Upper lobe of left lung (tissue), 6 donors: ENCODE results near the gene DGCR2. TPM values are rescaled to one million over a fixed set of nuclear protein-coding genes. Genes with fewer than 3 reads are reported as not detected.

Experiments used
- ATAC-seq, 2 donors: fragments of 200-7000 bp; cut with Tn5 transposase; one replicate each; pipeline ENCODE4 v1.9.1; 2022; ENCODE audit warnings: mild to moderate bottlenecking in 2 of 2, moderate library complexity in 2 of 2; ENCODE audit not compliant: low FRiP score in 2 of 2
- DNase-seq, 2 donors: peaks; one replicate each; pipeline ENCODE4 v3.0.0-alpha.2; 2019 to 2020
- H3K27ac ChIP-seq, 4 donors: fragments of 200-600 bp; sonication (generic); one replicate each; pipeline ENCODE4 v1.5.1; 2016 to 2019
- H3K27me3 ChIP-seq, 4 donors: fragments of 200-600 bp; sonication (generic); one replicate each; pipeline ENCODE4 v1.5.1; 2017 to 2019
- H3K36me3 ChIP-seq, 4 donors: fragments of 200-600 bp; sonication (generic); one replicate each; pipeline ENCODE4 v1.5.1; 2016 to 2019
- H3K4me1 ChIP-seq, 4 donors: fragments of 200-600 bp; sonication (generic); one replicate each; pipeline ENCODE4 v1.5.1; 2018 to 2019
- H3K4me3 ChIP-seq, 4 donors: fragments of 200-600 bp; sonication (generic); one replicate each; pipeline ENCODE4 v1.5.1; 2017 to 2019; ENCODE audit warnings: mild to moderate bottlenecking in 2 of 4, moderate library complexity in 1 of 4
- H3K9me3 ChIP-seq, 4 donors: fragments of 200-600 bp; sonication (generic); one replicate each; pipeline ENCODE4 v1.5.1; 2018 to 2019
- CTCF ChIP-seq, 6 experiments: fragments of 450-650 bp in 4 of 6; fragments of 200-600 bp in 2 of 6; sonication (generic) in 2 of 6; IDR thresholded peaks; one replicate each; pipeline ENCODE4 v1.5.1; 2016 to 2019; ENCODE audit warnings: antibody characterized with exemption in 6 of 6
- EP300 ChIP-seq, 4 donors: sonication (generic); formaldehyde crosslinking; IDR thresholded peaks; one replicate each; pipeline ENCODE4 v1.5.1; 2017; ENCODE audit warnings: antibody characterized with exemption in 4 of 4, control low read depth in 2 of 4
- POLR2A ChIP-seq, 4 donors: fragments of 450-650 bp; IDR thresholded peaks; one replicate each; pipeline ENCODE4 v1.5.1; 2016 to 2017; ENCODE audit warnings: antibody characterized with exemption in 4 of 4, mild to moderate bottlenecking in 2 of 4
- POLR2AphosphoS5 ChIP-seq, 2 donors: sonication (generic); formaldehyde crosslinking; IDR thresholded peaks; one replicate each; pipeline ENCODE4 v1.5.1; 2017; ENCODE audit warnings: antibody characterized with exemption in 2 of 2
- WGBS, 2 donors: methylation state at CpG; one replicate each; pipeline ENCODE4 v1.1.5; 2017 to 2018; 5-methylcytosine and 5-hydroxymethylcytosine counted together
- total RNA-seq, 6 donors: library from RNA; depleted of rRNA in 4 of 6; stranded (reverse); fragments of >200 nt in 4 of 6; gene quantifications; one replicate each; pipeline versions ENCODE4 v1.1.0 to v1.2.1, GENCODE V29; 2016 to 2021
- donor health status: DM: no; HTN: no; CAD: no; lungs with moderate emphysema.
- donor health status: DM: no; HTN: yes; CAD: no; lungs with severe emphysema.

DGCR2 gene
- total RNA-seq, 6 donors from 2014 or later, result 65.9 to 101 (median 89.9) TPM

GRCh38 chr22:19126309-19127273 lies 4.4 kb upstream of the DGCR2 start:
- Histone ChIP-seq H3K27ac (no peak overlapping the region), H3K4me3 (no peak overlapping the region), H3K9me3 (no peaks in the 10 kb centered on the region), H3K4me1 (peaks cover 3 to 7% (median 6%) of the 10 kb centered on the region in 4 donors), H3K27me3 (no peaks in the 10 kb centered on the region), H3K36me3 (peaks cover 0 to 7% (median 3%) of the 10 kb centered on the region in 4 donors)
- 89 to 92% methylated on average over 16 to 19 of the region's 19 CpGs for WGBS, 2 donors
- DNase-seq (no peak), ATAC-seq (no peak)
- TF ChIP-seq CTCF (IDR thresholded peaks at IDR 0.05) (no peak), POLR2AphosphoS5 (IDR thresholded peaks at IDR 0.05) (no peak), EP300 (IDR thresholded peaks at IDR 0.05) (no peak), POLR2A (IDR thresholded peaks at IDR 0.05) (no peak)

- Histone ChIP-seq H3K27ac (no peak overlapping the region), H3K36me3 (no peaks in the 10 kb centered on the region), H3K9me3 (no peaks in the 10 kb centered on the region), H3K4me3 (no peak overlapping the region), H3K27me3 (no peaks in the 10 kb centered on the region), H3K4me1 (peaks cover 10 to 15% (median 13%) of the 10 kb centered on the region in 4 donors)
- no peak for DNase-seq
- no peak for ATAC-seq
- 79 to 84% methylated on average over 21 of the region's 21 CpGs for WGBS, 2 donors
- TF ChIP-seq POLR2AphosphoS5 (IDR thresholded peaks at IDR 0.05) (no peak), CTCF (IDR thresholded peaks at IDR 0.05) (no peak)
Observed at GRCh38 chr22:19125474-19126308, 3.5 kb upstream of the DGCR2 start.

GRCh38 chr22:19125011-19125410 lies 2.8 kb upstream of the DGCR2 start:
- WGBS, 2 donors, result 89 to 96% methylated on average over 8 to 11 of the region's 11 CpGs
- Histone ChIP-seq H3K4me1 (peaks cover 17 to 22% (median 20%) of the 10 kb centered on the region in 4 donors), H3K27me3 (no peaks in the 10 kb centered on the region), H3K9me3 (no peaks in the 10 kb centered on the region), H3K4me3 (no peak overlapping the region), H3K36me3 (no peaks in the 10 kb centered on the region), H3K27ac (no peak overlapping the region)
- DNase-seq (no peak), ATAC-seq (no peak)
- TF ChIP-seq POLR2A (IDR thresholded peaks at IDR 0.05) (no peak), POLR2AphosphoS5 (IDR thresholded peaks at IDR 0.05) (no peak)

GRCh38 chr22:19124377-19124776 lies 2.2 kb upstream of the DGCR2 start:
- Histone ChIP-seq H3K27me3 (no peaks in the 10 kb centered on the region), H3K4me3 (no peak overlapping the region), H3K4me1 (peaks cover 22 to 28% (median 26%) of the 10 kb centered on the region in 4 donors), H3K27ac (no peak overlapping the region), H3K9me3 (no peaks in the 10 kb centered on the region), H3K36me3 (no peaks in the 10 kb centered on the region)
- TF ChIP-seq POLR2A (IDR thresholded peaks at IDR 0.05) (no peak), POLR2AphosphoS5 (IDR thresholded peaks at IDR 0.05) (no peak), EP300 (IDR thresholded peaks at IDR 0.05) (no peak), CTCF (IDR thresholded peaks at IDR 0.05) (no peak)
- 82 to 91% methylated on average over 4 of the region's 4 CpGs for WGBS, 2 donors
- ATAC-seq (no peak), DNase-seq (no peak)

GRCh38 chr22:19123936-19124335 lies 1.7 kb upstream of the DGCR2 start:
- Histone ChIP-seq H3K27ac (no peak overlapping the region), H3K9me3 (no peaks in the 10 kb centered on the region), H3K27me3 (no peaks in the 10 kb centered on the region), H3K4me1 (peaks cover 25 to 33% (median 31%) of the 10 kb centered on the region in 4 donors), H3K4me3 (no peak overlapping the region), H3K36me3 (no peaks in the 10 kb centered on the region)
- no peak for ATAC-seq
- DNase-seq, result no peak
- WGBS, 2 donors, result 91 to 95% methylated on average over 4 of the region's 4 CpGs
- TF ChIP-seq CTCF (IDR thresholded peaks at IDR 0.05) (no peak), EP300 (IDR thresholded peaks at IDR 0.05) (no peak), POLR2AphosphoS5 (IDR thresholded peaks at IDR 0.05) (no peak), POLR2A (IDR thresholded peaks at IDR 0.05) (no peak)
